ENCODE results near the gene CEP76.
A peak's percentile ranks its signal among the peaks of the same experiment; 100 is the strongest.

The CEP76 gene

DNA sequence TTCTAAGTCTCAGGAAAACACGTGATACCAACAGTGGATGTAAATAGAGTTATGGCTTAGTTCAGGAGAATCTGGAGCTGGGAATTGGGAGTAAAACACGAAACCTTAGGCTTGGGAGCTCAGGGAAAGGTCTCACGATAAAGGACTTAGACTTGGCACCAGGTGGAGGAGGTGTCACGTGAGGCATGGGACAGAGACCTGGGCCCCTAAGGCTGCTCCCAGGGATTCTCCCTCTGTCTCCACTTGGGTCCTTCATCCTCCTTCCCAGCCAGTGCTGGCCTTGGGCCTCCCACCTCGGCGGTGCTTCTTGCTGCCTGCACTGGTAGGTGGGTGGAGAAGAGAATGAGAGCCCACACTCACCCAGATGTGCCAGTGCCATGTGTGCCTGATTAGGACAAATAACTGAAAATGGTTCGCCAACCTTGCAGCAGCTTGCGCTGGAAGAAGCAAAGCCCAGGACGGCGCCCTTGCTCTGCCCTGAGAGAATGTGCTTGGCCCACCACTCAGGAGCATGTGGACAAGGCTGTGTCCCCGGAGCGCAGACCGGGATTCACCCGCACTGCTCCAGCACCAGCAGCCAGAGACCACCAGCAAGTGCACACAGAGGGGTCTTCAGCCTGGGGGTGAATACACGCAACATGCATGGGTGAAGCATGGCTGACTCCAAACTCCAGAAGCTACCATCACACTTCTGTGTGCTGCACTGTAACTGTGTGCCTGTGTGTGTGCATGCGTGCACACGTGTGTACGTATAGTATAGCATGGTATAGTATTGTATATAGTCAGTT lies 48.4 kb upstream of the CEP76 start:
- no peaks in the 10 kb centered on the region for H3K79me1 ChIP-seq (replicated peaks; ENCODE audit: low read length, poor library complexity, severe bottlenecking)
- no peaks in the 10 kb centered on the region for H3K9me3 ChIP-seq (ENCODE audit: control insufficient read depth, low read length)
- no peak overlapping the region for H3K4me3 ChIP-seq (ENCODE audit: insufficient read depth in 1 of 2, low read depth in 1 of 2, low read length in 2 of 2)
- no peak overlapping the region for H4K8ac ChIP-seq (ENCODE audit: low read length)
- no peak for DNase-seq
- no peak overlapping the region for H3K27ac ChIP-seq (ENCODE audit: low read length, poor library complexity, severe bottlenecking)
- no peaks in the 10 kb centered on the region for H3K36me3 ChIP-seq (ENCODE audit: control insufficient read depth in 1 of 2, insufficient read depth in 2 of 2, low read depth in 1 of 2, low read length in 2 of 2)
- H2BK120ac ChIP-seq (ENCODE audit: low read depth, low read length): no peak overlapping the region
- WGBS: 94% methylated on average over 15 of the region's 18 CpGs
- H3K23ac ChIP-seq (ENCODE audit: low read length in 2 of 2): no peak overlapping the region
- peaks cover 11% of the 10 kb centered on the region for H3K4me1 ChIP-seq (ENCODE audit: control insufficient read depth, insufficient read depth, low read depth, low read length)
- H3K27me3 ChIP-seq (ENCODE audit: control insufficient read depth in 1 of 2, insufficient read depth in 1 of 2, low read length in 2 of 2): no peaks in the 10 kb centered on the region
- H2AK5ac ChIP-seq (ENCODE audit: low read length, severe bottlenecking): no peak overlapping the region
- H3K4ac ChIP-seq (ENCODE audit: low read depth in 1 of 2, low read length in 2 of 2): no peak overlapping the region
- H2BK12ac ChIP-seq (ENCODE audit: low read length in 2 of 2): no peak overlapping the region
- H3K4me2 ChIP-seq (ENCODE audit: low read length, poor library complexity, severe bottlenecking): no peak overlapping the region
- H3K9ac ChIP-seq (ENCODE audit: low read length): no peak overlapping the region
- H3K14ac ChIP-seq (ENCODE audit: low read length in 2 of 2): no peak overlapping the region
- H4K91ac ChIP-seq (ENCODE audit: low read length): no peak overlapping the region
- H3K18ac ChIP-seq (ENCODE audit: low read depth in 1 of 2, low read length in 2 of 2): no peak overlapping the region
- H2BK5ac ChIP-seq (ENCODE audit: low read depth, low read length, poor library complexity, severe bottlenecking): no peak overlapping the region
- no peak overlapping the region for H2BK15ac ChIP-seq (ENCODE audit: low read depth, poor library complexity, severe bottlenecking)
- no peak overlapping the region for H2AFZ ChIP-seq (ENCODE audit: low read depth, low read length)

DNA sequence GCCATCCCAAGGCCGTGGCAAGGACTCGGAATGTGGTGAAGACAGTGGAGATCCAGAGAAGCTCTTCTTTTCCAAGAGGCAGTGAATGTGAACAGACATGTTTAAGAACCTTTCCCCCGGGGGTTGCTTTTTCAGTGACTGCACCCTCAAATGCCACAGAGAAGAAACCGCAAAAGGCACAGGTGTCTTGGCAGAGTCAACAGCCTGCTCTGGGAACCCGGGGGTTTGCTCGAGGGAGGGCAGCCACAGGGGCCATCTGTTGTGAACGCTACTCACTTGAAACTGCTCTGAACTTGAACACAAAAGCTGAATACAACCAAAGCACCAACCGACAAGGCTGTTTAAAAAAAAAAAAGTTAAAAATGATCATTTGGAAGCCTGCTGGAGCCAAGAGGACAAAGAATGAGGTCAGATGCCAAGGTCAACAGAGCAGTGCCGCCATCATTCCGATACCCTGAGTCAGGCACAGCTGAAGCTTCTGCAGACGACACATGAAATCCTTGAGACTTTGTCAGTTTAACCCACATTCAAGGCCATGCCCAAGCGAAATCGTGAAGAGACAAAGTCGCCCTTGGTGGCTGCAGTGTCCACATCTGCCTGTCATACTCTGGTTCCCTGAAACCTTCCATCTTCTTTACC lies 47.7 kb upstream of the CEP76 start:
- Histone ChIP-seq H2BK12ac (ENCODE audit: low read length in 2 of 2) (no peak overlapping the region), H2AK5ac (ENCODE audit: low read length, severe bottlenecking) (peak overlapping the region; percentile 41), H3K36me3 (ENCODE audit: control insufficient read depth in 1 of 2, insufficient read depth in 2 of 2, low read depth in 1 of 2, low read length in 2 of 2) (no peaks in the 10 kb centered on the region), H2BK120ac (ENCODE audit: low read depth, low read length) (no peak overlapping the region), H3K18ac (ENCODE audit: low read depth in 1 of 2, low read length in 2 of 2) (no peak overlapping the region), H3K14ac (ENCODE audit: low read length in 2 of 2) (no peak overlapping the region), H3K4ac (ENCODE audit: low read depth in 1 of 2, low read length in 2 of 2) (no peak overlapping the region), H2AFZ (ENCODE audit: low read depth, low read length) (no peak overlapping the region), H3K9ac (ENCODE audit: low read length) (no peak overlapping the region), H3K4me3 (ENCODE audit: insufficient read depth in 1 of 2, low read depth in 1 of 2, low read length in 2 of 2) (no peak overlapping the region), H3K4me1 (ENCODE audit: control insufficient read depth, insufficient read depth, low read depth, low read length) (peaks cover 11% of the 10 kb centered on the region), H3K23ac (ENCODE audit: low read length in 2 of 2) (no peak overlapping the region), H3K27ac (ENCODE audit: low read length, poor library complexity, severe bottlenecking) (no peak overlapping the region), H4K91ac (ENCODE audit: low read length) (no peak overlapping the region), H2BK5ac (ENCODE audit: low read depth, low read length, poor library complexity, severe bottlenecking) (no peak overlapping the region), H3K79me1 (replicated peaks; ENCODE audit: low read length, poor library complexity, severe bottlenecking) (no peaks in the 10 kb centered on the region), H2BK15ac (ENCODE audit: low read depth, poor library complexity, severe bottlenecking) (no peak overlapping the region), H3K9me3 (ENCODE audit: control insufficient read depth, low read length) (no peaks in the 10 kb centered on the region), H3K4me2 (ENCODE audit: low read length, poor library complexity, severe bottlenecking) (no peak overlapping the region), H4K8ac (ENCODE audit: low read length) (no peak overlapping the region), H3K27me3 (ENCODE audit: control insufficient read depth in 1 of 2, insufficient read depth in 1 of 2, low read length in 2 of 2) (no peaks in the 10 kb centered on the region)
- WGBS: 76% methylated on average over 14 of the region's 14 CpGs
- DNase-seq: no peak

GRCh38 chr18:12749121-12749520 lies 46.6 kb upstream of the CEP76 start:
- Histone ChIP-seq H3K4me2 (ENCODE audit: low read length, poor library complexity, severe bottlenecking) (no peak overlapping the region), H2BK12ac (ENCODE audit: low read length in 2 of 2) (no peak overlapping the region), H4K8ac (ENCODE audit: low read length) (no peak overlapping the region), H3K4me3 (ENCODE audit: insufficient read depth in 1 of 2, low read depth in 1 of 2, low read length in 2 of 2) (no peak overlapping the region), H3K27me3 (ENCODE audit: control insufficient read depth in 1 of 2, insufficient read depth in 1 of 2, low read length in 2 of 2) (no peaks in the 10 kb centered on the region), H4K91ac (ENCODE audit: low read length) (no peak overlapping the region), H3K4me1 (ENCODE audit: control insufficient read depth, insufficient read depth, low read depth, low read length) (peaks cover 11% of the 10 kb centered on the region), H2AFZ (ENCODE audit: low read depth, low read length) (no peak overlapping the region), H3K79me1 (replicated peaks; ENCODE audit: low read length, poor library complexity, severe bottlenecking) (no peaks in the 10 kb centered on the region), H3K36me3 (ENCODE audit: control insufficient read depth in 1 of 2, insufficient read depth in 2 of 2, low read depth in 1 of 2, low read length in 2 of 2) (no peaks in the 10 kb centered on the region), H3K4ac (ENCODE audit: low read depth in 1 of 2, low read length in 2 of 2) (no peak overlapping the region), H2BK5ac (ENCODE audit: low read depth, low read length, poor library complexity, severe bottlenecking) (no peak overlapping the region), H2AK5ac (ENCODE audit: low read length, severe bottlenecking) (peak overlapping the region; percentile 9), H2BK120ac (ENCODE audit: low read depth, low read length) (no peak overlapping the region), H2BK15ac (ENCODE audit: low read depth, poor library complexity, severe bottlenecking) (no peak overlapping the region), H3K9me3 (ENCODE audit: control insufficient read depth, low read length) (no peaks in the 10 kb centered on the region), H3K18ac (ENCODE audit: low read depth in 1 of 2, low read length in 2 of 2) (no peak overlapping the region), H3K9ac (ENCODE audit: low read length) (no peak overlapping the region), H3K14ac (ENCODE audit: low read length in 2 of 2) (no peak overlapping the region), H3K23ac (ENCODE audit: low read length in 2 of 2) (no peak overlapping the region), H3K27ac (ENCODE audit: low read length, poor library complexity, severe bottlenecking) (peak overlapping the region; percentile 1)
- WGBS: 95% methylated on average over 9 of the region's 13 CpGs
- no peak for DNase-seq

- Histone ChIP-seq H3K9me3 (ENCODE audit: control insufficient read depth, low read length) (no peaks in the 10 kb centered on the region), H2AFZ (ENCODE audit: low read depth, low read length) (no peak overlapping the region), H4K91ac (ENCODE audit: low read length) (no peak overlapping the region), H3K9ac (ENCODE audit: low read length) (no peak overlapping the region), H3K4me1 (ENCODE audit: control insufficient read depth, insufficient read depth, low read depth, low read length) (peaks cover 11% of the 10 kb centered on the region), H3K23ac (ENCODE audit: low read length in 2 of 2) (no peak overlapping the region), H2BK12ac (ENCODE audit: low read length in 2 of 2) (no peak overlapping the region), H2BK5ac (ENCODE audit: low read depth, low read length, poor library complexity, severe bottlenecking) (no peak overlapping the region), H3K4me2 (ENCODE audit: low read length, poor library complexity, severe bottlenecking) (no peak overlapping the region), H4K8ac (ENCODE audit: low read length) (no peak overlapping the region), H3K4ac (ENCODE audit: low read depth in 1 of 2, low read length in 2 of 2) (no peak overlapping the region), H3K27ac (ENCODE audit: low read length, poor library complexity, severe bottlenecking) (no peak overlapping the region), H3K79me1 (replicated peaks; ENCODE audit: low read length, poor library complexity, severe bottlenecking) (no peaks in the 10 kb centered on the region), H2BK120ac (ENCODE audit: low read depth, low read length) (no peak overlapping the region), H3K4me3 (ENCODE audit: insufficient read depth in 1 of 2, low read depth in 1 of 2, low read length in 2 of 2) (no peak overlapping the region), H2BK15ac (ENCODE audit: low read depth, poor library complexity, severe bottlenecking) (no peak overlapping the region), H3K36me3 (ENCODE audit: control insufficient read depth in 1 of 2, insufficient read depth in 2 of 2, low read depth in 1 of 2, low read length in 2 of 2) (no peaks in the 10 kb centered on the region), H3K14ac (ENCODE audit: low read length in 2 of 2) (no peak overlapping the region), H3K18ac (ENCODE audit: low read depth in 1 of 2, low read length in 2 of 2) (no peak overlapping the region), H3K27me3 (ENCODE audit: control insufficient read depth in 1 of 2, insufficient read depth in 1 of 2, low read length in 2 of 2) (no peaks in the 10 kb centered on the region), H2AK5ac (ENCODE audit: low read length, severe bottlenecking) (no peak overlapping the region)
- 84% methylated on average over 3 of the region's 5 CpGs for WGBS
- no peak for DNase-seq
Measured at GRCh38 chr18:12748671-12749070, 46.1 kb upstream of the CEP76 start.

Measured in mesenchymal stem cell (in vitro differentiated cells and primary cell).